ENCODE results near the gene TRERF1. TPM values are rescaled to one million over a fixed set of nuclear protein-coding genes. Genes with fewer than 3 reads are reported as not detected.

Gene TRERF1
- total RNA-seq, 1 donor from 2014 or later = 12.8 TPM

DNA sequence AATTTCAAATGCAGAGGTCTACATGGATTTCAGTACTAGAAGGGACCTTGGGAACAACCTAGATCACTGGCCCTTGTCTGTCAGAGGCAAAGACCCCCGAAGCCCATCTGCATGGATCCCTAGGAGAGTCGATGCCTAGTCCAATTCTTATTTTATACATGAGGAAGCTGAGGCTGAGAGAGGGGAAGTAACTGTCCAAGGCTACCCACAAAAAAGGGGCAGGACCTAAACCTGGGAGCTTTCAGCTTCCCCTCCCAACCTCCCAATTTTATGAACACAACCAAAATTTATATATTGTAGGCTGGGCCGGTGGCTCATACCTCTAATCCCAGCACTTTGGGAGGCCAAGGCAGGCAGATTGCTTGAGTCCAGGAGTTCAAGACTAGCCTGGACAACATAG lies 73.2 kb downstream of the TRERF1 start:
- Mint-ChIP-seq H3K27ac (ENCODE audit: unreplicated experiment) (no peak overlapping the region), H3K9me3 (ENCODE audit: unreplicated experiment) (peaks cover 2% of the 10 kb centered on the region), H3K27me3 (ENCODE audit: unreplicated experiment) (peaks cover 2% of the 10 kb centered on the region), H3K4me1 (ENCODE audit: low read depth, unreplicated experiment) (peaks cover 2% of the 10 kb centered on the region), H3K36me3 (ENCODE audit: unreplicated experiment) (no peaks in the 10 kb centered on the region), H3K4me3 (ENCODE audit: unreplicated experiment) (no peak overlapping the region)
- TF ChIP-seq, protein P1, sequence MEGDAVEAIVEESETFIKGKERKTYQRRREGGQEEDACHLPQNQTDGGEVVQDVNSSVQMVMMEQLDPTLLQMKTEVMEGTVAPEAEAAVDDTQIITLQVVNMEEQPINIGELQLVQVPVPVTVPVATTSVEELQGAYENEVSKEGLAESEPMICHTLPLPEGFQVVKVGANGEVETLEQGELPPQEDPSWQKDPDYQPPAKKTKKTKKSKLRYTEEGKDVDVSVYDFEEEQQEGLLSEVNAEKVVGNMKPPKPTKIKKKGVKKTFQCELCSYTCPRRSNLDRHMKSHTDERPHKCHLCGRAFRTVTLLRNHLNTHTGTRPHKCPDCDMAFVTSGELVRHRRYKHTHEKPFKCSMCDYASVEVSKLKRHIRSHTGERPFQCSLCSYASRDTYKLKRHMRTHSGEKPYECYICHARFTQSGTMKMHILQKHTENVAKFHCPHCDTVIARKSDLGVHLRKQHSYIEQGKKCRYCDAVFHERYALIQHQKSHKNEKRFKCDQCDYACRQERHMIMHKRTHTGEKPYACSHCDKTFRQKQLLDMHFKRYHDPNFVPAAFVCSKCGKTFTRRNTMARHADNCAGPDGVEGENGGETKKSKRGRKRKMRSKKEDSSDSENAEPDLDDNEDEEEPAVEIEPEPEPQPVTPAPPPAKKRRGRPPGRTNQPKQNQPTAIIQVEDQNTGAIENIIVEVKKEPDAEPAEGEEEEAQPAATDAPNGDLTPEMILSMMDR (IDR thresholded peaks at IDR 0.05; ENCODE audit: partially characterized antibody, unreplicated experiment) = no peak
- DNase-seq = no peak

DNA sequence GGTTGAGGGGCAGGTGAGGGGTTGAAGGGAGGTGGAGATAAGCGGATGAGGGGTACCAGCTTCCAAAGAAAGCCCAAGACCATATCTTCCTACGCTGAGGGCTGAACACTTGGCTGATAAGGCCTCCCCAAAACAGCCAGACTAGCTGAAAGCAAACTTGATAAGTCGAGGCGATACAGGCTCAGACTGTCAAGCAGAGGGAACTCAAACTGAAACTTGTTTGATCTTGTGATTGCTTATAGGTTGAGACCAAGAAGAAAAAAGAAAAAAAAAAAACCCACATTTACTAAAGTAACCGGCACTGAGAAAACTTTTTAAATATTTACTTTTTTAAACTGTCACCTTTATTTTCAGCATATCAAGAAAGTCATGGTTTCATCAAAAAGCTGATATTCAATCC lies 73.6 kb downstream of the TRERF1 start:
- H3K27me3 Mint-ChIP-seq (ENCODE audit: unreplicated experiment) = peaks cover 2% of the 10 kb centered on the region
- no peak overlapping the region for H3K27ac Mint-ChIP-seq (ENCODE audit: unreplicated experiment)
- DNase-seq = no peak
- peaks cover 2% of the 10 kb centered on the region for H3K9me3 Mint-ChIP-seq (ENCODE audit: unreplicated experiment)
- H3K4me3 Mint-ChIP-seq (ENCODE audit: unreplicated experiment) = no peak overlapping the region
- TF ChIP-seq, protein P1 (IDR thresholded peaks at IDR 0.05; ENCODE audit: partially characterized antibody, unreplicated experiment) = no peak
- no peaks in the 10 kb centered on the region for H3K36me3 Mint-ChIP-seq (ENCODE audit: unreplicated experiment)
- peaks cover 2% of the 10 kb centered on the region for H3K4me1 Mint-ChIP-seq (ENCODE audit: low read depth, unreplicated experiment)

DNA sequence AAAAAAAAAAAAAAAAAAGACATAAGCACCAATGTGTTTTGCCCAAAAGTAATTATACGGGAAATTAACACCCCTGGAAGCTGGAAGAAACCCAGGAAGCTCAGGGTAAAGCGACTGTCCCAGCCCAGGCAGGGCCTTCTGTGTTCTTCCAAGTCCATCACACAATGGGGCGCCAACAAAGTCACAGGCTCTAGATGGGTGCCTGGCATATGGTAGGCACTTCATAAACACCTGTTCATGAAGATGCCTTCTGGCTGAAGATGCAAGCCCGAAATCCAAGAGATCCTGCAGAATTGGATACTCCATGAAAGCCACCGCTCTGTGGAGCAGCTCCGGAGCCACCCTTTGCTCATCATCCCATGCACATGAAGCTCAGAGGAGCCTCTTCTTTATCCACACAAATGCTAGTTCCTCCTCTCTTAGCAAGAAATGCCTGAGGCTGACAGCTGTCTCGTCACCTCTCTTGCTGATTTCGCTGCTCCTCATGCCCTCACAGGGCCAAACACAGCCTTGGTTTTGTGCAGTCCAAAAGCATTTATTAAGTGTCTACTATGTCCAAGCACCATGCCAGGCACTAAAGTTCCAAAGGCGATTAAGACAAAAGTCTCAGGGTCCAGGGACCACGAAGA lies 76.6 kb downstream of the TRERF1 start:
- Mint-ChIP-seq H3K9me3 (ENCODE audit: unreplicated experiment) (peaks cover 2% of the 10 kb centered on the region), H3K27me3 (ENCODE audit: unreplicated experiment) (peaks cover 2% of the 10 kb centered on the region), H3K4me1 (ENCODE audit: low read depth, unreplicated experiment) (peaks cover 6% of the 10 kb centered on the region), H3K36me3 (ENCODE audit: unreplicated experiment) (no peaks in the 10 kb centered on the region), H3K4me3 (ENCODE audit: unreplicated experiment) (no peak overlapping the region), H3K27ac (ENCODE audit: unreplicated experiment) (no peak overlapping the region)
- TF ChIP-seq, protein P1 (IDR thresholded peaks at IDR 0.05; ENCODE audit: partially characterized antibody, unreplicated experiment) = no peak
- no peak for DNase-seq

DNA sequence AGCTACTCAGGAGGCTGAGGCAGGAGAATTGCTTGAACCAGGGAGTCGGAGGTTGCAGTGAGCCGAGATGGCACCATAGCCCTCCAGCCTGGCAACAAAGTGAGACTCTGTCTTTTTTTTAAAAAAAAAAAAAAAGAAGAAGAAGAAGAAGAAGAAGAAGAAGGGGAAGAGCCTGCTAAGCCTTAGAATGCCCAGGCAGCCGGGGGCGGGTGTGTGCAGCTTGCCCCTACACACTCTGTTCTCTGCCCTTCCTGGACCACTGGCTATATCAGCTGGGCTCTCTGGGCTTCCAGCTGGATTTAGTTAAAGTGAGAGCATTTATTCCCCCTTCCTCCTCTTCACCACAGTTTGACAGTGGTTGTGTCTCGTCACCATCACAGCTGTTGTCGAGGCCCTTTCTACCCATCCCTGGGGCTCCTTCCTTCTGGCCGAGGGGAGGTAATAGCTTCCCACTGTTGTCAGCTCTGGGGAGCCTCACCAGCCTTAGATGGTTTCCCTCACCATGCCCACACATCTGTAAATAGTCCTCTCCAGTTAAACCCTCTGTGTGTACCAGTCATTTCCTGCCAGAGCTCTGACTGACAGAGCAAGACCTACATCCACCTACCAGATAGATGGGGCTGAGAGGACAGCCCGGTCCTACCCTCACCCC lies 77.6 kb downstream of the TRERF1 start:
- peaks cover 2% of the 10 kb centered on the region for H3K9me3 Mint-ChIP-seq (ENCODE audit: unreplicated experiment)
- no peak overlapping the region for H3K4me3 Mint-ChIP-seq (ENCODE audit: unreplicated experiment)
- peaks cover 6% of the 10 kb centered on the region for H3K4me1 Mint-ChIP-seq (ENCODE audit: low read depth, unreplicated experiment)
- peaks cover 2% of the 10 kb centered on the region for H3K27me3 Mint-ChIP-seq (ENCODE audit: unreplicated experiment)
- no peak for DNase-seq
- H3K36me3 Mint-ChIP-seq (ENCODE audit: unreplicated experiment) = no peaks in the 10 kb centered on the region
- TF ChIP-seq, protein P1 (IDR thresholded peaks at IDR 0.05; ENCODE audit: partially characterized antibody, unreplicated experiment) = no peak
- no peak overlapping the region for H3K27ac Mint-ChIP-seq (ENCODE audit: unreplicated experiment)

DNA sequence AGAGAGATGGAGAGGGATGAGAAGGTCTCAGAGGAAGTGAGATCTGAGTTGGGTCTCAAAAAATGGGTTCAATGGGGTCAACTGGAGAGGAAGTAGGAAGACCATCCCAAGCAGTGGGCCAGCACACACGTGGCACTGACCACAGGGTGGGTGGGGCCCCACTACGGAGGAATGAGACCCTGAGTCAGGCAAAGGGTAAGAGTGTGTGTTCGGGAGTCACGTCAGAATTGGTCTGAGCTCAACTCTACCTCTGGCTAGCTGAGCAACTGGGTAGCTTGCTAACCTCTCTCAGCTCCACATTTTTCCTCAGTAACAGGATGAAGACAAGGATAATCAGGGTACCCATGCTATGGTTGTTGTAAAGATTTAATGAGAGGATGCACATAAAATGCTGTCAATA lies 79.0 kb downstream of the TRERF1 start:
- H3K36me3 Mint-ChIP-seq (ENCODE audit: unreplicated experiment) = no peaks in the 10 kb centered on the region
- no peak overlapping the region for H3K27ac Mint-ChIP-seq (ENCODE audit: unreplicated experiment)
- DNase-seq = no peak
- TF ChIP-seq, protein P1 (IDR thresholded peaks at IDR 0.05; ENCODE audit: partially characterized antibody, unreplicated experiment) = no peak
- H3K27me3 Mint-ChIP-seq (ENCODE audit: unreplicated experiment) = peaks cover 2% of the 10 kb centered on the region
- H3K9me3 Mint-ChIP-seq (ENCODE audit: unreplicated experiment) = peaks cover 2% of the 10 kb centered on the region
- no peak overlapping the region for H3K4me3 Mint-ChIP-seq (ENCODE audit: unreplicated experiment)
- peaks cover 6% of the 10 kb centered on the region for H3K4me1 Mint-ChIP-seq (ENCODE audit: low read depth, unreplicated experiment)
